ENCODE measurements around the gene SLC25A33.
"Not testable (repeated sequence)": the region's sequence is repeated elsewhere in the genome, so short reads cannot be mapped to it uniquely, and the experiment has no call there.

Gene SLC25A33, protein sequence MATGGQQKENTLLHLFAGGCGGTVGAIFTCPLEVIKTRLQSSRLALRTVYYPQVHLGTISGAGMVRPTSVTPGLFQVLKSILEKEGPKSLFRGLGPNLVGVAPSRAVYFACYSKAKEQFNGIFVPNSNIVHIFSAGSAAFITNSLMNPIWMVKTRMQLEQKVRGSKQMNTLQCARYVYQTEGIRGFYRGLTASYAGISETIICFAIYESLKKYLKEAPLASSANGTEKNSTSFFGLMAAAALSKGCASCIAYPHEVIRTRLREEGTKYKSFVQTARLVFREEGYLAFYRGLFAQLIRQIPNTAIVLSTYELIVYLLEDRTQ

DNA sequence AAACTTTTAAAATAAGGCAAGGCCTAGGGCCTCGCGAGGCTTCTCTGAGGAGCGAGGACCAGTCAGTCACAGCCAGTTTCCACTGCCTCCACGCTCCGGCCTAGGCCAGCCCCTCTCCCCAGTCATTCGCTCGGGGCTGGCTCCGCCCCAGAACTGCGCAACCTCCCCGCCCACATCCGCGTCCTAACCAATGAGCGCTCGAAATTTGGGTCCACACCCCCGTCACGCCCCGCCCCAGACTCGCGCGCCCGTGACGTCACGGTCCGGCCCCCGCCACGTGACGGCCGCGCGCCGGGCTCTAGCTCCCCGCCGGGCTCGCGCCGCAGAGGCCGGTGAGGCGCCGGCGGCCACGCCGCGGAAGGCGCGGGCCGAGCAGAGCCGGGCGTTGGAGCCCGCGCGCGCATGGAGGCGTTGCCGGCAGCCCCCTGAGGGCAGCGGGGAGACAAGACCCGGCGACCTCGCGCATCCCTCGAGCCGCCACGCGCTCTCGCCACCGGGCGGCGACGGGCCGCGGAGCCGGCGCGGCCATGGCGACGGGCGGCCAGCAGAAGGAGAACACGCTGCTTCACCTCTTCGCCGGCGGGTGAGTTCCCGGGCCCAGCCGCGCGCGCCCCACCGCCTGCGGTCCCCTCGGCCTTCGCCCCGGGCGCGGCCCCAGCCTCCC lies at the start of gene SLC25A33:
Gene SLC25A33, plus strand, starts transcription at position 301 of the 664 bp plus-strand sequence. Its CDS starts 227 bp downstream, at position 528.
- DNase-seq, result peak; percentile 89

DNA sequence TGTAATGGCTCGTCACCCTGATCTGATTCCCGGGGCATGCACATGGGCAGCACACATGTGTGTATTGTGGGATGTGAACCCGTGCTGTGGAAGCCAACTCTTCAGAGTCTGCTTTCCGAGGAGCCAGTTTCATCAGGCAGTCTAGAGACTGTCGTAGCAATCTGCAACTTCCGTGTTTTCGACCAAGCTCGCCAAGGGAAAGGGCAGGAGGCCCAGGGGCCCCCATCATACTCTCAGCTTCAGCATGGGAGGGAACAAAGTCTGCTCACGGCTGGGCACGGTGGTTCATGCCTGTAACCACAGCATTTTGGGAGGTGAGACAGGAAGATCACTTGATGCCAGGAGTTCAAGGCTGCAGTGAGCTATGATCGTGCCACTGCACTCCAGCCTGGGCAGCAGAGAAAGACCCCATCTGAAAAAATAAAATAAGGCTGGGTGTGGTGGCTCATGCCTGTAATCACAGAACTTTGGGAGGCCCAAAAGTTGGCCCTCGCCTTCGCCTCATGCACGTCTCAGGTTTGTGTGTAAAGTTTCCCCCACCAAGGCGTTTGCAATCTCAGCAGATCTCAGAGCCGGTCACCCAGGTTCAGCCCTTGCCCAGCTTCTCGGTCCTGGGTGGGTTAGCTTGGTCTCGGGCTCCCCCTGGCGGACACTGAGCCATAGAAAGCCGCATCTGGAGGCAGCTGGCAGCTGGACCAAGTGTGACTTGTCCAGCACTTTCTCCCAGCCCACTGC lies 48.5 kb upstream of the SLC25A33 start:
- peak; percentile 8 for DNase-seq

GRCh38 chr1:9493326-9493725 lies 45.9 kb upstream of the SLC25A33 start:
- no peak for DNase-seq

DNA sequence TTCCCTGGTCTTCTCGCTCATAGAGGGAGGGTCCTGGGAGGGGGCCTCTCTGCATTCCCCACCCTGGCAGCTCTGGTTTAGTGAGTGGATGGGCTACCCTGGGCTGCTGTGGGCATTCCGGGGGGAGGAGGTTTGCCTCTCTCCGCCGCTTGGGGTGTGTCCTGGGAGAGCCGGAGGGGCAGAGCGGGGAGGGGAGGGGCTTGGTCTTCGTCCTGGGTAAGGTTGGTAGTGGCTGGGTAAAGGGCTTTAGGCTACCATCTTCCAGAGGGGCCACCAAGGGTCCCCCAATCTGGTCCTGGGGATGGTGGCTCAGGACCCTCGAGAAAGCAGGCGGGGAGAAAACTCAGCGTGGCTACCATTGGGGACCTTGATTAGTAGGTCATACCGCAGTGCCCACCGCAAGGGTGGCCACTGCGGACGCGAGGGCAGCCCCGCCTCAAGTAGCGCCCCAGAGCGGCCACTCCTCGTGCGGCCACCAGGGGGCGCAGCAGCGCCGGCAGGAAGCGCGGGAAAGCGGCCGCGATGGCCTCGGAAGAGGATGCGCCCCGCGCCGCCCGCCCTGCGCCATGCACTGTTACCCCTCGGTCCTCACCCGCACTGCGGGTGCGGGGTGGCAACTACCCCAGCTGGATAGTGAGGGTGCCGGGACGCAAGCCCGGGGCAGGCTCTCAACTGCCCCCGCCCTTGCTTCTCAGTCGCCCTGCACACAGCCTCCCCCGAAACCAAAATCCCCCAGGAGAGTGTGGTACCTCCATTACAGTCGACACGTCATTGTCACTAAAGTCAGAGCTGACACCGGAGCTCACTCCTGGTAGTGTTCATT lies 44.1 kb upstream of the SLC25A33 start:
- peak; percentile 5 for DNase-seq

DNA sequence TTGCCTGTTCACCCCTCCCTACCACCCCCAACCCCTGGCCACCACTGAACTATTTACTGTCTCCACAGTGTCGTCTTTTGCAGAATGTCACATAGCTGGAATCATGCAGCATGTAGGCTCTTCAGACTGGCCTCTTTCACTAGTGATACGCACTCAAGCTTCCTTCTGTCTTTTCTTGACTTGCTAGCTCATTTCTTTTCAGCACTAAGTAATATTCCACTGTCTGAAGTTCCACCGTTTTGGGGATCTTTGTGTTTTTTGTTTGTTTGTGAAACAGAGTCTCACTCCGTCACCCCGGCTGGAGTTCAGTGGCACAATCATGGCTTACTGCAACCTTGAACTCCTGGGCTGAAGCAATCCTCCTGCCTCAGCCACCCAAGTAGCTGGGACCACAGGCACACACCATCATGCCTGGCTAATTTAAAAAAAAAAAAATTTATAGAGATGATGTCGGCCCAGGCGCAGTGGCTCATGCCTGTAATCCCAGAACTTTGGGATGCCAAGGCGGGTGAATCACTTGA lies 43.4 kb upstream of the SLC25A33 start:
- no peak for DNase-seq

DNA sequence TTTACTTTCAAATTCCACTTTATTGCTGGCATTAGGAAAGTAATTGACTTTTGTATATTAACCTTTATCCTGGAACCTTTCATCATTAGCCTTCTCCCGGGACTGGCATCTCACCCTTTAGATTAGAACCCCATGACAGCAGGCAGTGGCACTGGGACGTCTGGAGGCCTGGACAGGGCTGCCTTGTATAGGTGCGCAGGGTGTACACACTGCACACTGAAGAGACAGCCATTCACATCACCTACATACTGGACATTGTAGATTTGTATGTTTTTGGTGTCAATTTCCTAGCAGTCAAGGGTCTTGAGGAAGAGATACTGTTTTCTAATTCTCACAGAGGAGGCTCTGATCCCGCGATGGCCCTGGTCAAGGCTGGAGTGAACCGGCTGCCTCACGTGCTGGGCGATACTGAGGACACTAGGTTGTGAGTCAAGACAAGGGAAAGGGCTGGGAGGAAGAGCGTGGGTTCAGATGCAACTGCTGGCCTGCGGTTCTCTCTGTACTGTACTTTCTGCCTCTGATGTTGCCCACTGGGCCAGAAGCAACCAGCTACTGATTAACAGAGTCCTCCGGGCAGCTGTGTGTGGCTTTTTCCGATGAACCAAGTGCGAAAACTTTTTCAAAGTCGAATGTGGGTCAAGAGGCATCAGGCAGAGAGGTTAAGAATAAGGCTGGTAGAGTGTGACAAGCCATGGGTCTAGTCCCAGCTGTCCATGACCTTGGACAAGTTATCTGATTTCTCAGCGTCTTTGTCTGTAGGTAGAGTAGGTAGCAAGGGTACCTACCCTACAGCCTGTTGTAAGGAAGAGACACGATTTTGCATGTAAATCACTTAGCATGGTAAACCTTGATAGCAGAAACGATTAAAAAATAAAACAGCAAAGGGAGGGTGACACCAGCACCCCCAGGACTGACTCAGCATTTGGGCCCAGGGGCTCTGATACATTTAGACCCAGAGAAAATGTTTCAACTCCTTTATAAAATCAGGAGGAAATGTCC lies 38.2 kb upstream of the SLC25A33 start:
- DNase-seq, result no peak

- DNase-seq, result no peak
These were observed 36.1 kb upstream of the SLC25A33 start for GRCh38 chr1:9503001-9503675.

- DNase-seq, result no peak
These were observed 34.1 kb upstream of the SLC25A33 start for GRCh38 chr1:9505143-9505542.

GRCh38 chr1:9506901-9507300 lies 32.4 kb upstream of the SLC25A33 start:
- DNase-seq, result no peak

GRCh38 chr1:9510130-9510529 lies 29.1 kb upstream of the SLC25A33 start:
- DNase-seq, result no peak

- DNase-seq, result not testable (repeated sequence)
These were observed 23.7 kb upstream of the SLC25A33 start for GRCh38 chr1:9515550-9515949.

DNA sequence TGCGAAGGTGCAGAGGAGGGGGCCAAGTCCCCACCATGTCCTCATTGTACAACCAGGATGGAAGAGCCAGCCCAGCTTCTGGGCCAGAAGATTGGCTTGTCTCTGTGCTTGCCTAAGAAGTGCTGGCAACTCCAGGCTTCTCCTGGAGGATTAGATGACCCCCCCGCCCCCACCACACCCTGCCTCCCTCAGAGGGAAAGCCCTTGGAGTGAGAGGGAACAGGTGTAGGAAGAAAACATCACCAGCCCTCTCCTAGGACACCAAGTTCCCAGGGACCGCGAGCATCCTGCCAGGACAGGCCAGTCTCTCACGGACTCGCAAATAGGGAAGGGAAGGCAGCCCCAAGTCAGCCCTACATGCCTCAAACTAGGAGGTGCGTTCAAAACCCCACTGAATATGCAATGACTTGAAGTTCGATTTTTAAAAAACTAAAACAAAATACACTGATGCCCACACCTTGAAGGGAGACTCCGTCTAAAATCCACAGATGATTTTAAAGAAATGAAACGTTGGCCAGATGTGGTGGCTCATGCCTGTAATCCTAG lies 20.7 kb upstream of the SLC25A33 start:
- no peak for DNase-seq

- DNase-seq, result no peak
These were observed 18.9 kb upstream of the SLC25A33 start for GRCh38 chr1:9520411-9520810.

DNA sequence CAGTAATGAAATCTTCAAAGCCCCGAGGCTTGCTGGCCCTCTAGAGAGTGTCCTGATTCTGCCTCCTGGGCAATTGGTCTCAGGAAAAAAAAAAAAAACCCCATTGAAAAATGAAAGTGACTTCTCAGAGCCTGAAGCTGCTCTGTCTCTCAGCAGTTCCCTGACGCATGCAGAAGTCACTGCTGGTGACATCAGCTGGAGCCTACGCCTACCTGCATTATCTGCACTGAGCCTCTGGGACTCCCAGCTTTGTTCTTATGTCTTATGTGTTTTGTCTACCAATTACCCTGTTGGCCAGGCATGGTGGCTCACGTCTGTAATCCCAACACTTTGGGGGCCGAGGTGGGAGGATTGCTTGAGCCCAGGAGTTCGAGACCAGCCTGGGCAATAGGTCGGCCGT lies 10.1 kb upstream of the SLC25A33 start:
- no peak for DNase-seq

GRCh38 chr1:9530320-9530719 lies 8.9 kb upstream of the SLC25A33 start:
- no peak for DNase-seq

- DNase-seq, result no peak
These were observed 4.3 kb upstream of the SLC25A33 start for GRCh38 chr1:9534953-9535352.

- DNase-seq, result no peak
These were observed 3.0 kb upstream of the SLC25A33 start for GRCh38 chr1:9536301-9536700.

GRCh38 chr1:9537863-9538668 lies 1.2 kb upstream of the SLC25A33 start:
- DNase-seq, result peak; percentile 88

DNA sequence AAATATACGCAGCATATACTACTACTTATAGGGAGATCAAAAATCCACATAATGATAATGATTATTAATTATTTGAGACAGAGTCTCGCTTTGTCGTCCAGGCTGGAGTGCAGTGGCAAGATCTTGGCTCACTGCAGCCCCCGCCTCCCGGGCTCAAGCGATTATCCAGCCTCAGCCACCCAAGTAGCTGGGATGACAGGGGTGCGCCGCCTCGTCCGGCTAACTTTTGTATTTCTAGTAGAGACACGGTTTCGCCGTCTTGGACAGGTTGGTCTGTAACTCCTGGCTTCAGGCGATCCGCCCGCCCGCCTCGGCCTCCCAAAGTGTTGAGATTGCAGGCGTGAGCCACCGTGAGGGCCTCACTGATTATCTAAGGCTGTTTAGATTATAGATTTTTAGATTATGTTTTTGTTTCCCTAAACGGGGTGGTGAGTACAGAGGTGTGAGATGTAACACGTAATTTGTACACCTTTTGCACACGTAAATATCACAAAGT lies 548 bp upstream of the SLC25A33 start:
- no peak for DNase-seq

Measured in NCI-H526 treated with DMSO at 0.1 percent for 48 hours (cell line).